Natural killer cell (primary cell): ENCODE data around the gene JMJD8. TPM values are rescaled to one million over a fixed set of nuclear protein-coding genes. Genes with fewer than 3 reads are reported as not detected.

Experiments used
- ATAC-seq, 3 donors: fragments of 150-1000 bp in 2 of 3; fragments of 200-7000 bp in 1 of 3; cut with Tn5 transposase; 1 replicate in 1 of 3; 2 replicates in 2 of 3; pipeline ENCODE4 v1.10.0; 2021; ENCODE audit warnings: mild to moderate bottlenecking in 2 of 3, moderate library complexity in 2 of 3
- DNase-seq, 2 donors: peaks; one replicate each; pipeline versions ENCODE4 v3.0.0 to v3.0.0-alpha.2; 2013 to 2021; ENCODE audit warnings: mixed read lengths in 1 of 2
- H3K27ac ChIP-seq: one replicate; pipeline ENCODE4 v1.5.1; 2013; ENCODE audit warnings: mild to moderate bottlenecking, low read length
- H3K27me3 ChIP-seq: one replicate; pipeline ENCODE4 v1.6.1; 2013; ENCODE audit warnings: low read length; ENCODE audit not compliant: control insufficient read depth, insufficient read depth
- H3K36me3 ChIP-seq: one replicate; pipeline ENCODE4 v1.6.1; 2013; ENCODE audit warnings: low read length; ENCODE audit not compliant: control insufficient read depth, insufficient read depth
- H3K4me1 ChIP-seq: one replicate; pipeline ENCODE4 v1.6.1; 2013; ENCODE audit warnings: low read length; ENCODE audit not compliant: control insufficient read depth, insufficient read depth
- H3K4me3 ChIP-seq: one replicate; pipeline ENCODE4 v1.5.1; 2013; ENCODE audit warnings: low read length
- H3K9me3 ChIP-seq: one replicate; pipeline ENCODE4 v1.6.1; 2013; ENCODE audit warnings: low read length; ENCODE audit not compliant: control insufficient read depth, insufficient read depth
- H3K27ac Mint-ChIP-seq, 2 donors: one replicate each; pipeline ENCODE4 v1.8.0; 2022; ENCODE audit warnings: mild to moderate bottlenecking in 2 of 2, mixed read lengths in 2 of 2, moderate library complexity in 1 of 2
- H3K27me3 Mint-ChIP-seq, 2 donors: one replicate each; pipeline ENCODE4 v1.8.0; 2022; ENCODE audit warnings: low read depth in 2 of 2, mixed read lengths in 2 of 2
- H3K36me3 Mint-ChIP-seq: one replicate; pipeline ENCODE4 v1.8.0; 2022; ENCODE audit warnings: mixed read lengths
- H3K4me1 Mint-ChIP-seq, 2 donors: one replicate each; pipeline ENCODE4 v1.8.0; 2022; ENCODE audit warnings: mixed read lengths in 2 of 2
- H3K4me3 Mint-ChIP-seq: one replicate; pipeline ENCODE4 v1.8.0; 2022; ENCODE audit warnings: mild to moderate bottlenecking, moderate library complexity, mixed read lengths
- H3K9me3 Mint-ChIP-seq, 2 donors: one replicate each; pipeline ENCODE4 v1.8.0; 2022; ENCODE audit warnings: mixed read lengths in 2 of 2
- WGBS: methylation state at CpG from one replicate; pipeline ENCODE4 v1.1.7; 2013; ENCODE audit warnings: missing lambda C conversion rate; ENCODE audit not compliant: insufficient coverage; 5-methylcytosine and 5-hydroxymethylcytosine counted together
- intact Hi-C: fragments of 100-400 bp; cut with micrococcal nuclease; formaldehyde crosslinking; loops from one replicate; pipeline ENCODE4 v1.14.2; 2022
- total RNA-seq, 4 donors: library from RNA; stranded (reverse); fragments of 120-200 nt in 1 of 4; gene quantifications; one replicate each; pipeline versions ENCODE4 v1.2.3 to v1.2.4, GENCODE V29; 2013 to 2022
- TF ChIP-seq, protein P1 (sequence below): fragments of 200-600 bp; IDR thresholded peaks from one replicate; pipeline ENCODE4 v1.8.0; 2022; ENCODE audit warnings: antibody characterized with exemption

JMJD8 gene
- total RNA-seq, 3 donors from 2014 or later (not counting 1 experiment from before 2014, with no cell fraction given), result 29.5 to 32.6 (median 31.5) TPM

DNA sequence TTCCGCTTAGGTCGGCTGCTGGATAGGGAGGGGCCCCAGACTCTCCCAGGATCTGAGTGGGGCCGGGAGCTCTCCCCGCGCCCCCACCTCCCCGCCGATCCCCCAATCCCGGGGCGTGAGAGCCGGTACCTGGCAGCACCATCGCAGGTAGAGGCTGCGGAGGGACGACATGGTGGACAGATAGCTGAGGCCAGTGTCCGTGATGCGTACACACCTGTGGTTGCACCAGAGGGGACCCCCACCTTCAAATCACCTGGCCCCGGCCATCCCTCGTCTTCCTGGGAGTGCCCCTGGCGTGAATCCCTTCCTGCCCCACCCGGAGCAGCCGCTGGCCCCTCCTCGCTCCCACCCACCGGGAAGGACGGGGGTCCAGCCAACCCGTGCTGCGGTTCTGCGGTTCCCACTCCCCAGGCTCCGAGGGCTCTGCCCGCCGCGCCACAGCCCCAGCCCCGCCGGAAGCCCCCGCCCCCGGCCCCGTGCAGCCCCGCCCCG lies 10.8 kb upstream of the JMJD8 start:
- intact Hi-C loops, result no loop called here
- ATAC-seq, result no peak
- TF ChIP-seq, protein P1, sequence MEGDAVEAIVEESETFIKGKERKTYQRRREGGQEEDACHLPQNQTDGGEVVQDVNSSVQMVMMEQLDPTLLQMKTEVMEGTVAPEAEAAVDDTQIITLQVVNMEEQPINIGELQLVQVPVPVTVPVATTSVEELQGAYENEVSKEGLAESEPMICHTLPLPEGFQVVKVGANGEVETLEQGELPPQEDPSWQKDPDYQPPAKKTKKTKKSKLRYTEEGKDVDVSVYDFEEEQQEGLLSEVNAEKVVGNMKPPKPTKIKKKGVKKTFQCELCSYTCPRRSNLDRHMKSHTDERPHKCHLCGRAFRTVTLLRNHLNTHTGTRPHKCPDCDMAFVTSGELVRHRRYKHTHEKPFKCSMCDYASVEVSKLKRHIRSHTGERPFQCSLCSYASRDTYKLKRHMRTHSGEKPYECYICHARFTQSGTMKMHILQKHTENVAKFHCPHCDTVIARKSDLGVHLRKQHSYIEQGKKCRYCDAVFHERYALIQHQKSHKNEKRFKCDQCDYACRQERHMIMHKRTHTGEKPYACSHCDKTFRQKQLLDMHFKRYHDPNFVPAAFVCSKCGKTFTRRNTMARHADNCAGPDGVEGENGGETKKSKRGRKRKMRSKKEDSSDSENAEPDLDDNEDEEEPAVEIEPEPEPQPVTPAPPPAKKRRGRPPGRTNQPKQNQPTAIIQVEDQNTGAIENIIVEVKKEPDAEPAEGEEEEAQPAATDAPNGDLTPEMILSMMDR, result no peak
- Mint-ChIP-seq H3K4me1 (peaks cover 10 to 17% of the 10 kb centered on the region in 2 donors), H3K4me3 (no peak overlapping the region), H3K36me3 (no peaks in the 10 kb centered on the region), H3K9me3 (no peaks in the 10 kb centered on the region), H3K27ac (no peak overlapping the region), H3K27me3 (peaks cover 0 to 14% of the 10 kb centered on the region in 2 donors)
- H3K27ac ChIP-seq, result no peak overlapping the region
- peaks cover 41% of the 10 kb centered on the region for H3K4me1 ChIP-seq
- H3K4me3 ChIP-seq, result peak overlapping the region; percentile 24
- no peak for DNase-seq
- H3K27me3 ChIP-seq, result peaks cover 32% of the 10 kb centered on the region
- H3K36me3 ChIP-seq, result no peaks in the 10 kb centered on the region
- 1% methylated on average over 37 of the region's 37 CpGs for WGBS
- no peaks in the 10 kb centered on the region for H3K9me3 ChIP-seq

DNA sequence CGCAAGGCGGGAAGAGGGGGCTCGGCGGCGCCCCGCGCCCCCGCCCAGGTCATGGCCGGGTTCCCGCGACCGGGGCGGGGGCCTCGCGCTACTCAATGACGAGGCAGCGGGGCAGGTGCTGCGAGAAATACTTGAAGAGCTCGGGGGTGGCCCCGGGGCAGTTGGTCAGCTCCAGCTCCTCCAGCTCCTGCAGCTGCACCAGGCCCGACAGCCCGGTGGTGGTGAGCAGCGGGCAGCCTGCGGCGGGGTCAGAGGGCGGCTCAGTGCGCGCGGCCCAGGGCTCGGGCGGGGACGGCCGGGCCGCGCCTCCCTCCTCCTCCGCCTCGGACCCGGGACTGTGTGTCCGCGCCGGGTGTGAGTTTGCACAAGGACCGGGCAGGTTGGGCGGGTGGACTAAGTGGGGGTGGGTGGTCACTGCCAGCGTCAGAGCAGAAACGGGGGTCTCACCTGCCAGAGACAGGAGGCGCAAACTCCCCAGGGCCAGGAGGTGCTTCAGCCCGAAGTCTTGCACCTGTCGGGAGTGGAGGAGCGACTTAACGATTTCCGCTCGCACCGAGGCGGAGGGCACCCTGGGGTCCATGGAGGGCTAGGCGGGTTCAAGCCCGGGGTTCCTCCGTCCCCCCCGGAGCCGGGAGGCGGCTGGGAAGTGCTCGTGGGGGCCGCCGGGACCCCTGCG lies 10.2 kb upstream of the JMJD8 start:
- TF ChIP-seq, protein P1, result no peak
- Mint-ChIP-seq H3K27me3 (peaks cover 0 to 14% of the 10 kb centered on the region in 2 donors), H3K4me3 (peak overlapping the region; percentile 53), H3K36me3 (no peaks in the 10 kb centered on the region), H3K4me1 (peaks cover 10 to 21% of the 10 kb centered on the region in 2 donors), H3K27ac (no peak overlapping the region), H3K9me3 (no peaks in the 10 kb centered on the region)
- intact Hi-C loops, result no loop called here
- H3K4me3 ChIP-seq, result peak overlapping the region; percentile 24
- no peaks in the 10 kb centered on the region for H3K36me3 ChIP-seq
- peaks cover 32% of the 10 kb centered on the region for H3K27me3 ChIP-seq
- no peak for ATAC-seq
- peak in 1 of 2 donors; percentile 53 for DNase-seq
- H3K27ac ChIP-seq, result no peak overlapping the region
- WGBS, result 2% methylated on average over 64 of the region's 64 CpGs
- peaks cover 41% of the 10 kb centered on the region for H3K4me1 ChIP-seq
- no peaks in the 10 kb centered on the region for H3K9me3 ChIP-seq

DNA sequence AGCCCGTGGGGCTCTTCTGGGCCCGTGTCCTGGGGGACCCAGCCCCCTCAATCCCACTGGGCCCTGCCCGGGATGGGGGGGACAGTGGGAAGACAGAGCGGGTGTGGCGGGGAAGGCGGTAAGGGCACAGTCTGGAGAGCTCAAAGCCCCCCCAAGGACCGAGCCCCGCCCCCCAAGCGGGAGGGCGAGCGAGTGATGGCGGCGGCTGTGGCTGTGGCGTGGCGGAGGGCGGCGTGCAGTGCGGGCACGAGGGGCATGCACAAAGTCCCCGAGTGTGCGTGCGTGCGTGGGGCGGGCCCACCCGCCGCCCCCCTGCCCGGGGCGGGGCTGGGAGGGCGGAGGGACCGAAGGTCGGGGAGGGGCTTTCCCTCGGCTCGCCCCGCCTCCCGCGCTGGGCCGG lies 9.6 kb upstream of the JMJD8 start:
- peaks cover 0 to 14% of the 10 kb centered on the region in 2 donors for H3K27me3 Mint-ChIP-seq
- intact Hi-C loops, result no loop called here
- WGBS, result 6% methylated on average over 37 of the region's 37 CpGs
- H3K36me3 ChIP-seq, result no peaks in the 10 kb centered on the region
- no peak overlapping the region for H3K27ac Mint-ChIP-seq
- DNase-seq, result peak in 1 of 2 donors; percentile 58
- H3K36me3 Mint-ChIP-seq, result no peaks in the 10 kb centered on the region
- H3K27ac ChIP-seq, result no peak overlapping the region
- TF ChIP-seq, protein P1, result no peak
- no peak for ATAC-seq
- H3K4me1 Mint-ChIP-seq, result peaks cover 10 to 21% of the 10 kb centered on the region in 2 donors
- H3K4me3 ChIP-seq, result no peak overlapping the region
- peaks cover 41% of the 10 kb centered on the region for H3K4me1 ChIP-seq
- no peak overlapping the region for H3K4me3 Mint-ChIP-seq
- H3K9me3 ChIP-seq, result no peaks in the 10 kb centered on the region
- peaks cover 30% of the 10 kb centered on the region for H3K27me3 ChIP-seq
- H3K9me3 Mint-ChIP-seq, result no peaks in the 10 kb centered on the region
